ENCODE measurements around the gene NUDT13.
"Not testable (repeated sequence)": the region's sequence is repeated elsewhere in the genome, so short reads cannot be mapped to it uniquely, and the experiment has no call there.

The NUDT13 gene

GRCh38 chr10:73093922-73094850 lies 16.1 kb upstream of the NUDT13 start:
- Mint-ChIP-seq H3K4me1 (peaks cover 49% of the 10 kb centered on the region), H3K4me3 (peak overlapping the region; percentile 99), H3K27me3 (no peaks in the 10 kb centered on the region), H3K36me3 (ENCODE audit: low read depth) (peaks cover 19% of the 10 kb centered on the region), H3K9me3 (no peaks in the 10 kb centered on the region), H3K27ac (peak overlapping the region; percentile 98)
- ATAC-seq (no peak), DNase-seq (no peak)

- ATAC-seq (no peak), DNase-seq (no peak)
- peaks cover 49% of the 10 kb centered on the region for H3K4me1 Mint-ChIP-seq
- no peaks in the 10 kb centered on the region for H3K27me3 Mint-ChIP-seq
- H3K9me3 Mint-ChIP-seq: no peaks in the 10 kb centered on the region
- H3K27ac Mint-ChIP-seq: peak overlapping the region; percentile 98
- H3K36me3 Mint-ChIP-seq (ENCODE audit: low read depth): peaks cover 19% of the 10 kb centered on the region
- H3K4me3 Mint-ChIP-seq: peak overlapping the region; percentile 99
These were observed 15.2 kb upstream of the NUDT13 start for GRCh38 chr10:73094986-73095480.

- peak; percentile 56 for DNase-seq
These were observed 14.7 kb upstream of the NUDT13 start for GRCh38 chr10:73095481-73096021.

GRCh38 chr10:73096041-73096448 lies 14.2 kb upstream of the NUDT13 start:
- Mint-ChIP-seq H3K27me3 (no peaks in the 10 kb centered on the region), H3K9me3 (no peaks in the 10 kb centered on the region), H3K4me3 (peak overlapping the region; percentile 99), H3K4me1 (peaks cover 49% of the 10 kb centered on the region), H3K27ac (peak overlapping the region; percentile 98), H3K36me3 (ENCODE audit: low read depth) (peaks cover 19% of the 10 kb centered on the region)
- DNase-seq (peak; percentile 80), ATAC-seq (peak; percentile 59)

More at GRCh38 chr10:73095481-73096021, 14.7 kb upstream of the NUDT13 start:
- Mint-ChIP-seq H3K4me1 (peaks cover 49% of the 10 kb centered on the region), H3K4me3 (peak overlapping the region; percentile 99), H3K36me3 (ENCODE audit: low read depth) (peaks cover 19% of the 10 kb centered on the region), H3K9me3 (no peaks in the 10 kb centered on the region), H3K27ac (peak overlapping the region; percentile 98), H3K27me3 (no peaks in the 10 kb centered on the region)
- no peak for ATAC-seq

GRCh38 chr10:73096449-73097304 lies 13.6 kb upstream of the NUDT13 start, which contains the start of gene P4HA1:
Gene P4HA1 (minus strand): TSS chr10:73096866. CDS start chr10:73074883, 21,983 bp downstream.
- H3K27me3 Mint-ChIP-seq: no peaks in the 10 kb centered on the region
- peak within 1 kb of the TSS; percentile 99 for H3K4me3 Mint-ChIP-seq
- DNase-seq (peak; percentile 100), ATAC-seq (peak; percentile 91)
- H3K36me3 Mint-ChIP-seq (ENCODE audit: low read depth): peaks cover 15% of the 10 kb centered on the region
- H3K27ac Mint-ChIP-seq: peak within 1 kb of the TSS; percentile 98
- H3K9me3 Mint-ChIP-seq: no peaks in the 10 kb centered on the region
- H3K4me1 Mint-ChIP-seq: peaks cover 46% of the 10 kb centered on the region

- Mint-ChIP-seq H3K36me3 (ENCODE audit: low read depth) (peaks cover 10% of the 10 kb centered on the region), H3K27ac (peak overlapping the region; percentile 98), H3K4me1 (peaks cover 41% of the 10 kb centered on the region), H3K4me3 (peak overlapping the region; percentile 99), H3K27me3 (no peaks in the 10 kb centered on the region), H3K9me3 (no peaks in the 10 kb centered on the region)
- no peak for DNase-seq
- no peak for ATAC-seq
These were observed 13.0 kb upstream of the NUDT13 start for GRCh38 chr10:73097305-73097670.

GRCh38 chr10:73099141-73099540 lies 11.1 kb upstream of the NUDT13 start:
- Mint-ChIP-seq H3K36me3 (ENCODE audit: low read depth) (peaks cover 5% of the 10 kb centered on the region), H3K27ac (no peak overlapping the region)

GRCh38 chr10:73106301-73106700 lies 4.0 kb upstream of the NUDT13 start:
- Mint-ChIP-seq H3K4me3 (no peak overlapping the region), H3K9me3 (peaks cover 9% of the 10 kb centered on the region), H3K4me1 (peaks cover 11% of the 10 kb centered on the region), H3K36me3 (ENCODE audit: low read depth) (peaks cover 23% of the 10 kb centered on the region), H3K27ac (no peak overlapping the region), H3K27me3 (no peaks in the 10 kb centered on the region)
- ATAC-seq (no peak), DNase-seq (no peak)

More at GRCh38 chr10:73099141-73099540, 11.1 kb upstream of the NUDT13 start:
- ATAC-seq: no peak
- Mint-ChIP-seq H3K27me3 (no peaks in the 10 kb centered on the region), H3K4me1 (peaks cover 28% of the 10 kb centered on the region), H3K9me3 (no peaks in the 10 kb centered on the region), H3K4me3 (no peak overlapping the region)
- no peak for DNase-seq

- not testable (repeated sequence) for ATAC-seq, H3K4me3 Mint-ChIP-seq, H3K27ac Mint-ChIP-seq, H3K9me3 Mint-ChIP-seq, DNase-seq, H3K27me3 Mint-ChIP-seq
- Mint-ChIP-seq H3K4me1 (peaks cover 15% of the 10 kb centered on the region), H3K36me3 (ENCODE audit: low read depth) (peaks cover 23% of the 10 kb centered on the region)
These were observed 1.0 kb upstream of the NUDT13 start for GRCh38 chr10:73109248-73109652.

- H3K27ac Mint-ChIP-seq, H3K4me3 Mint-ChIP-seq, ATAC-seq, H3K27me3 Mint-ChIP-seq, DNase-seq, H3K9me3 Mint-ChIP-seq: not testable (repeated sequence)
- peaks cover 15% of the 10 kb centered on the region for H3K4me1 Mint-ChIP-seq
- peaks cover 23% of the 10 kb centered on the region for H3K36me3 Mint-ChIP-seq (ENCODE audit: low read depth)
These were observed 1.8 kb downstream of the NUDT13 start for GRCh38 chr10:73112032-73112431.

- Mint-ChIP-seq H3K4me3 (no peak overlapping the region), H3K27ac (no peak overlapping the region)
These were observed 3.3 kb downstream of the NUDT13 start for GRCh38 chr10:73113551-73113950.

GRCh38 chr10:73116017-73116416 lies 5.8 kb downstream of the NUDT13 start:
- no peaks in the 10 kb centered on the region for H3K9me3 Mint-ChIP-seq
- no peak overlapping the region for H3K4me3 Mint-ChIP-seq
- ATAC-seq: no peak
- DNase-seq: no peak
- peaks cover 12% of the 10 kb centered on the region for H3K4me1 Mint-ChIP-seq
- no peak overlapping the region for H3K27ac Mint-ChIP-seq
- no peaks in the 10 kb centered on the region for H3K27me3 Mint-ChIP-seq
- peaks cover 3% of the 10 kb centered on the region for H3K36me3 Mint-ChIP-seq (ENCODE audit: low read depth)

More at GRCh38 chr10:73113551-73113950, 3.3 kb downstream of the NUDT13 start:
- H3K4me1 Mint-ChIP-seq: peaks cover 20% of the 10 kb centered on the region
- no peaks in the 10 kb centered on the region for H3K27me3 Mint-ChIP-seq
- DNase-seq (no peak), ATAC-seq (no peak)
- H3K9me3 Mint-ChIP-seq: peaks cover 9% of the 10 kb centered on the region
- peaks cover 20% of the 10 kb centered on the region for H3K36me3 Mint-ChIP-seq (ENCODE audit: low read depth)

- Mint-ChIP-seq H3K27ac (no peak overlapping the region), H3K4me3 (no peak overlapping the region), H3K9me3 (no peaks in the 10 kb centered on the region), H3K27me3 (no peaks in the 10 kb centered on the region), H3K4me1 (peaks cover 5% of the 10 kb centered on the region), H3K36me3 (ENCODE audit: low read depth) (peaks cover 9% of the 10 kb centered on the region)
- ATAC-seq: no peak
- DNase-seq: no peak
These were observed 7.9 kb downstream of the NUDT13 start for GRCh38 chr10:73117976-73118743.
